ENCODE results near the gene ATP6V1G1.

ATP6V1G1 gene

Small RNA genes within 50 kb of the gene (small RNA-seq; reads per million reads assigned to genes)
- gene RF00019 = 0 reads per million in 2 experiments
